ENCODE results near the gene PLEKHO2.

DNA sequence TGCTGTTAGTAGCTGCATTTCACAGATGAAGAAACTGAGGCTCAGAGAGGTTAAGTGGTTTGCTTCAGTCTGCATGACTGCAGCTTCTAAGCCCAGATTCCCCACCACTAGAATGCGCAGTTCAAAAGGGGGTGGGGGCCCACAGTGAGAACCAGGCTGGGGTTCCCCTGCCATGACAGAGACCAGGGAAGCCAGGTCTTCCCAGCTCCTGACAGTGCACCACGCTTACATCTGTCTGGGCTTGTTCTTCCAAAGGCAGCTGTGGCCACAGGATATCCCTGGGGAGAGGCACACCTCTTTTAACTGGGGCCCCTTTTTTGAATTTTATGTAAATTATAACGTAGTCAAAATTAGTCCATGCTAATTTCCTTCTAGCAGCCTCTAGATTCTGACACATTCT lies 5.3 kb downstream of the PLEKHO2 start:
- TF ChIP-seq POLR2A (IDR thresholded peaks at IDR 0.05; ENCODE audit: low read depth, low read length) (no peak), HDAC6 (IDR thresholded peaks at IDR 0.05; ENCODE audit: unreplicated experiment) (no peak), MTA2 (IDR thresholded peaks at IDR 0.05; ENCODE audit: low read depth) (no peak), SIN3A (IDR thresholded peaks at IDR 0.05; ENCODE audit: low read depth, low read length) (no peak), POLR2AphosphoS2 (IDR thresholded peaks at IDR 0.05; ENCODE audit: low read depth, low read length) (no peak)
- TF ChIP-seq, protein P1, sequence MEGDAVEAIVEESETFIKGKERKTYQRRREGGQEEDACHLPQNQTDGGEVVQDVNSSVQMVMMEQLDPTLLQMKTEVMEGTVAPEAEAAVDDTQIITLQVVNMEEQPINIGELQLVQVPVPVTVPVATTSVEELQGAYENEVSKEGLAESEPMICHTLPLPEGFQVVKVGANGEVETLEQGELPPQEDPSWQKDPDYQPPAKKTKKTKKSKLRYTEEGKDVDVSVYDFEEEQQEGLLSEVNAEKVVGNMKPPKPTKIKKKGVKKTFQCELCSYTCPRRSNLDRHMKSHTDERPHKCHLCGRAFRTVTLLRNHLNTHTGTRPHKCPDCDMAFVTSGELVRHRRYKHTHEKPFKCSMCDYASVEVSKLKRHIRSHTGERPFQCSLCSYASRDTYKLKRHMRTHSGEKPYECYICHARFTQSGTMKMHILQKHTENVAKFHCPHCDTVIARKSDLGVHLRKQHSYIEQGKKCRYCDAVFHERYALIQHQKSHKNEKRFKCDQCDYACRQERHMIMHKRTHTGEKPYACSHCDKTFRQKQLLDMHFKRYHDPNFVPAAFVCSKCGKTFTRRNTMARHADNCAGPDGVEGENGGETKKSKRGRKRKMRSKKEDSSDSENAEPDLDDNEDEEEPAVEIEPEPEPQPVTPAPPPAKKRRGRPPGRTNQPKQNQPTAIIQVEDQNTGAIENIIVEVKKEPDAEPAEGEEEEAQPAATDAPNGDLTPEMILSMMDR (IDR thresholded peaks at IDR 0.05 in 2 of 3, conservative IDR thresholded peaks at IDR 0.05 in 1 of 3; ENCODE audit: control insufficient read depth in 2 of 3, extremely low read depth in 1 of 3, insufficient read depth in 1 of 3, low read depth in 3 of 3, low read length in 3 of 3): no peak
- TF ChIP-seq, protein P2, sequence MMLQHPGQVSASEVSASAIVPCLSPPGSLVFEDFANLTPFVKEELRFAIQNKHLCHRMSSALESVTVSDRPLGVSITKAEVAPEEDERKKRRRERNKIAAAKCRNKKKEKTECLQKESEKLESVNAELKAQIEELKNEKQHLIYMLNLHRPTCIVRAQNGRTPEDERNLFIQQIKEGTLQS (IDR thresholded peaks at IDR 0.05; ENCODE audit: borderline replicate concordance, extremely low read depth, low read depth, low read length): no peak
